Neural crest cell (in vitro differentiated cells): ENCODE data around the gene ADCK2. TPM values are rescaled to one million over a fixed set of nuclear protein-coding genes. Genes with fewer than 3 reads are reported as not detected.
"Not testable (repeated sequence)": the region's sequence is repeated elsewhere in the genome, so short reads cannot be mapped to it uniquely, and the experiment has no call there.

ENCODE experiments used
- DNase-seq: peaks from one replicate; pipeline ENCODE4 v3.0.0; 2021; ENCODE audit warnings: low read depth, mixed read lengths, low spot score
- H3K27ac Mint-ChIP-seq: one replicate; pipeline ENCODE4 v1.8.0; 2021; ENCODE audit warnings: mild to moderate bottlenecking, mixed read lengths; ENCODE audit not compliant: unreplicated experiment
- H3K27me3 Mint-ChIP-seq: 2 replicates; pipeline ENCODE4 v1.8.0; 2021; ENCODE audit warnings: low read depth, mild to moderate bottlenecking, mixed read lengths
- H3K36me3 Mint-ChIP-seq: 2 replicates; pipeline ENCODE4 v1.8.0; 2021; ENCODE audit warnings: low read depth, mild to moderate bottlenecking, mixed read lengths
- H3K4me1 Mint-ChIP-seq: 2 replicates; pipeline ENCODE4 v1.8.0; 2021; ENCODE audit warnings: mixed read lengths
- H3K4me3 Mint-ChIP-seq: one replicate; pipeline ENCODE4 v1.8.0; 2021; ENCODE audit warnings: mild to moderate bottlenecking, mixed read lengths
- H3K9me3 Mint-ChIP-seq: 2 replicates; pipeline ENCODE4 v1.8.0; 2021; ENCODE audit warnings: mixed read lengths
- CTCF ChIP-seq: fragments of 200-600 bp; sonication (generic); conservative IDR thresholded peaks from 2 replicates; pipeline ENCODE4 v1.5.0; 2021; ENCODE audit warnings: antibody characterized with exemption, mild to moderate bottlenecking
- total RNA-seq: library from RNA; stranded (reverse); gene quantifications from 2 replicates; pipeline ENCODE4 v1.2.1, GENCODE V29; 2021

Gene ADCK2
- total RNA-seq, 1 donor from 2014 or later = 14.2 TPM

GRCh38 chr7:140673774-140674155 lies 1.0 kb downstream of the ADCK2 start:
- TF ChIP-seq CTCF = no peak
- peaks cover 31% of the 10 kb centered on the region for H3K4me1 Mint-ChIP-seq

GRCh38 chr7:140674356-140674800 lies 1.6 kb downstream of the ADCK2 start:
- DNase-seq = no peak
- no peaks in the 10 kb centered on the region for H3K36me3 Mint-ChIP-seq
- H3K4me3 Mint-ChIP-seq = peak overlapping the region; percentile 84
- H3K27me3 Mint-ChIP-seq = peaks cover 3% of the 10 kb centered on the region
- H3K9me3 Mint-ChIP-seq = no peaks in the 10 kb centered on the region
- H3K27ac Mint-ChIP-seq = no peak overlapping the region
- no peak for TF ChIP-seq CTCF
- H3K4me1 Mint-ChIP-seq = peaks cover 31% of the 10 kb centered on the region

More at GRCh38 chr7:140673774-140674155, 1.0 kb downstream of the ADCK2 start:
- no peak for DNase-seq
- Mint-ChIP-seq H3K27me3 (peaks cover 3% of the 10 kb centered on the region), H3K4me3 (peak overlapping the region; percentile 84), H3K36me3 (no peaks in the 10 kb centered on the region), H3K27ac (no peak overlapping the region), H3K9me3 (no peaks in the 10 kb centered on the region)

GRCh38 chr7:140674899-140675701 lies 2.4 kb downstream of the ADCK2 start:
- no peaks in the 10 kb centered on the region for H3K36me3 Mint-ChIP-seq
- peaks cover 31% of the 10 kb centered on the region for H3K4me1 Mint-ChIP-seq
- H3K4me3 Mint-ChIP-seq = peak overlapping the region; percentile 84
- H3K27ac Mint-ChIP-seq = no peak overlapping the region
- peak; percentile 47 for TF ChIP-seq CTCF
- H3K9me3 Mint-ChIP-seq = no peaks in the 10 kb centered on the region
- H3K27me3 Mint-ChIP-seq = peaks cover 3% of the 10 kb centered on the region
- peak; percentile 9 for DNase-seq

GRCh38 chr7:140675726-140676125 lies 3.0 kb downstream of the ADCK2 start:
- DNase-seq = no peak
- H3K4me1 Mint-ChIP-seq = peaks cover 31% of the 10 kb centered on the region
- no peaks in the 10 kb centered on the region for H3K9me3 Mint-ChIP-seq
- peak overlapping the region; percentile 6 for H3K27ac Mint-ChIP-seq
- no peak for TF ChIP-seq CTCF
- H3K27me3 Mint-ChIP-seq = peaks cover 3% of the 10 kb centered on the region
- peak overlapping the region; percentile 84 for H3K4me3 Mint-ChIP-seq
- H3K36me3 Mint-ChIP-seq = peaks cover 2% of the 10 kb centered on the region

GRCh38 chr7:140676306-140676705 lies 3.6 kb downstream of the ADCK2 start:
- H3K36me3 Mint-ChIP-seq = peaks cover 5% of the 10 kb centered on the region
- TF ChIP-seq CTCF = no peak
- peaks cover 3% of the 10 kb centered on the region for H3K27me3 Mint-ChIP-seq
- no peak for DNase-seq
- no peak overlapping the region for H3K27ac Mint-ChIP-seq
- H3K4me1 Mint-ChIP-seq = peaks cover 31% of the 10 kb centered on the region
- no peak overlapping the region for H3K4me3 Mint-ChIP-seq
- no peaks in the 10 kb centered on the region for H3K9me3 Mint-ChIP-seq

GRCh38 chr7:140676956-140677355 lies 4.2 kb downstream of the ADCK2 start:
- H3K27ac Mint-ChIP-seq, H3K27me3 Mint-ChIP-seq, H3K36me3 Mint-ChIP-seq, H3K9me3 Mint-ChIP-seq, DNase-seq, H3K4me3 Mint-ChIP-seq: not testable (repeated sequence)
- H3K4me1 Mint-ChIP-seq = peaks cover 32% of the 10 kb centered on the region
